OCI-LY7 (cell line): ENCODE data around the gene ST3GAL3. TPM values are rescaled to one million over a fixed set of nuclear protein-coding genes. Genes with fewer than 3 reads are reported as not detected.

Experiments
- BruUV-seq: library from RNA; stranded (reverse); fragments of 400-500 nt; replicated peaks from 2 replicates; lab custom pipeline; 2021; lab: Mats Ljungman, UMichigan
- CTCF ChIA-PET: fragments of 300-600 bp; sonication (Branson Sonifier 250); formaldehyde crosslinking; loops from one replicate; lab custom pipeline; 2022; ENCODE audit warnings: antibody characterized with exemption; ENCODE audit not compliant: unreplicated experiment; lab: Charles Lee
- POLR2A ChIA-PET: fragments of 300-600 bp; sonication (Branson Sonifier 250); formaldehyde crosslinking; loops from one replicate; lab custom pipeline; 2022; ENCODE audit warnings: antibody characterized with exemption; lab: Charles Lee
- DNase-seq: peaks from one replicate; pipeline ENCODE4 v3.0.0-alpha.2; 2015; ENCODE audit warnings: low spot score
- H2AFZ ChIP-seq: fragments of 200-600 bp; sonication (generic), shearing (Covaris generic); 2 replicates; pipeline ENCODE4 v1.6.1; 2014; ENCODE audit warnings: mild to moderate bottlenecking, antibody characterized with exemption, low read length, moderate library complexity
- H3K27ac ChIP-seq: fragments of 200-600 bp; sonication (generic); 2 replicates; pipeline ENCODE4 v1.5.1; 2014; ENCODE audit warnings: mixed run types, low read depth, mild to moderate bottlenecking, moderate library complexity, low read length, inconsistent platforms; ENCODE audit not compliant: poor library complexity, severe bottlenecking
- H3K36me3 ChIP-seq: fragments of 200-600 bp; sonication (generic); 2 replicates; pipeline ENCODE4 v1.6.1; 2014; ENCODE audit warnings: mild to moderate bottlenecking, antibody characterized with exemption, low read length, moderate library complexity, mixed read lengths; ENCODE audit not compliant: insufficient read depth
- H3K4me1 ChIP-seq: fragments of 200-600 bp; sonication (generic); 2 replicates; pipeline ENCODE4 v1.5.1; 2014; ENCODE audit warnings: mild to moderate bottlenecking, low read length; ENCODE audit not compliant: insufficient read depth, poor library complexity, severe bottlenecking
- H3K4me2 ChIP-seq: fragments of 200-600 bp; sonication (generic); 2 replicates; pipeline ENCODE4 v1.6.1; 2014; ENCODE audit warnings: mild to moderate bottlenecking, low read length
- H3K4me3 ChIP-seq: fragments of 200-600 bp; sonication (generic); 2 replicates; pipeline ENCODE4 v1.5.1; 2014; ENCODE audit warnings: mild to moderate bottlenecking, low read depth, low read length; ENCODE audit not compliant: poor library complexity, severe bottlenecking
- H3K79me2 ChIP-seq: fragments of 200-600 bp; sonication (generic); 2 replicates; pipeline ENCODE4 v1.6.1; 2016; ENCODE audit warnings: low read depth, mild to moderate bottlenecking, low read length, moderate library complexity, mixed read lengths; ENCODE audit not compliant: insufficient read depth
- H3K9me2 ChIP-seq: fragments of 200-600 bp; sonication (generic); 2 replicates; pipeline ENCODE4 v1.6.1; 2016; ENCODE audit warnings: mild to moderate bottlenecking, low read length, mixed read lengths; ENCODE audit not compliant: insufficient read depth
- H3K9me3 ChIP-seq: fragments of 200-600 bp; sonication (generic); 2 replicates; pipeline ENCODE4 v1.6.1; 2014; ENCODE audit warnings: mild to moderate bottlenecking, mixed run types, low read length, mixed read lengths
- H4K20me1 ChIP-seq: fragments of 200-600 bp; sonication (generic); 2 replicates; pipeline ENCODE4 v1.6.1; 2014; ENCODE audit warnings: mild to moderate bottlenecking, antibody characterized with exemption, low read length, moderate library complexity, mixed read lengths; ENCODE audit not compliant: insufficient read depth
- CTCF ChIP-seq: fragments of 200-600 bp; sonication (generic); conservative IDR thresholded peaks from 2 replicates; pipeline ENCODE4 v1.5.1; 2014; ENCODE audit warnings: mild to moderate bottlenecking, antibody characterized with exemption, low read length, moderate library complexity, mixed read lengths
- EZH2phosphoT487 ChIP-seq: fragments of 200-600 bp; sonication (generic); IDR thresholded peaks from 2 replicates; pipeline ENCODE4 v1.6.1; 2018; ENCODE audit warnings: low read depth, borderline replicate concordance, mild to moderate bottlenecking, mixed run types, antibody characterized with exemption, low read length, moderate library complexity, mixed read lengths
- intact Hi-C: fragments of 100-400 bp; cut with micrococcal nuclease; formaldehyde crosslinking; loops from one replicate; pipeline ENCODE4 v1.10.0; 2022; ENCODE audit not compliant: unreplicated experiment
- total RNA-seq, 2 experiments: library from RNA; depleted of rRNA in 1 of 2; stranded (reverse); fragments of >200 nt in 1 of 2; shearing (Covaris generic) in 1 of 2; gene quantifications; 2 replicates each; pipeline ENCODE4 v1.2.3, GENCODE V29; 2014 to 2022

Gene ST3GAL3
- total RNA-seq, 2 experiments from 2014 or later = 24.0 to 45.0 TPM

GRCh38 chr1:43887748-43888147, 180.4 kb downstream of the ST3GAL3 start:
- BruUV-seq = no TSS peak
- Histone ChIP-seq H3K36me3 (no peaks in the 10 kb centered on the region), H2AFZ (no peak overlapping the region), H3K27ac (no peak overlapping the region), H3K9me3 (no peaks in the 10 kb centered on the region), H3K9me2 (no peaks in the 10 kb centered on the region), H3K4me3 (no peak overlapping the region), H3K4me2 (no peak overlapping the region), H4K20me1 (no peaks in the 10 kb centered on the region), H3K79me2 (no peaks in the 10 kb centered on the region), H3K4me1 (no peaks in the 10 kb centered on the region)
- CTCF ChIA-PET = no interaction called here
- DNase-seq = no peak
- POLR2A ChIA-PET = no interaction called here
- TF ChIP-seq EZH2phosphoT487 = no peak
- TF ChIP-seq CTCF = no peak
- intact Hi-C loops = no loop called here

GRCh38 chr1:43890815-43891214, 183.5 kb downstream of the ST3GAL3 start:
- no peaks in the 10 kb centered on the region for H3K9me3 ChIP-seq
- no peaks in the 10 kb centered on the region for H3K4me1 ChIP-seq
- no peak overlapping the region for H3K4me2 ChIP-seq
- DNase-seq = no peak
- H2AFZ ChIP-seq = no peak overlapping the region
- no peaks in the 10 kb centered on the region for H3K9me2 ChIP-seq
- POLR2A ChIA-PET = interaction anchor here (0.7 kb wide), 1 partner anchor 33 kb away, joined by 3 read pairs; no protein-coding TSS in a partner anchor
- no peaks in the 10 kb centered on the region for H3K36me3 ChIP-seq
- intact Hi-C loops = no loop called here
- H4K20me1 ChIP-seq = no peaks in the 10 kb centered on the region
- H3K27ac ChIP-seq = no peak overlapping the region
- no peak overlapping the region for H3K4me3 ChIP-seq
- BruUV-seq = no TSS peak
- H3K79me2 ChIP-seq = no peaks in the 10 kb centered on the region
- TF ChIP-seq EZH2phosphoT487 (no peak), CTCF (no peak)
- CTCF ChIA-PET = no interaction called here

GRCh38 chr1:43893006-43893405, 185.7 kb downstream of the ST3GAL3 start:
- H3K4me2 ChIP-seq = no peak overlapping the region
- DNase-seq = no peak
- H3K27ac ChIP-seq = no peak overlapping the region
- no peaks in the 10 kb centered on the region for H3K4me1 ChIP-seq
- H3K9me2 ChIP-seq = no peaks in the 10 kb centered on the region
- intact Hi-C loops = no loop called here
- no peaks in the 10 kb centered on the region for H3K9me3 ChIP-seq
- POLR2A ChIA-PET = no interaction called here
- H3K4me3 ChIP-seq = no peak overlapping the region
- no TSS peak for BruUV-seq
- H2AFZ ChIP-seq = no peak overlapping the region
- TF ChIP-seq CTCF (no peak), EZH2phosphoT487 (no peak)
- no peaks in the 10 kb centered on the region; the same call in 1 of the 2 replicates for H3K36me3 ChIP-seq
- H4K20me1 ChIP-seq = no peaks in the 10 kb centered on the region
- H3K79me2 ChIP-seq = no peaks in the 10 kb centered on the region
- CTCF ChIA-PET = no interaction called here
